ENCODE data around the gene ALOXE3.

ALOXE3 gene

GRCh38 chr17:8133941-8134340 is 15.6 kb upstream of the ALOXE3 start:
- TF ChIP-seq POLR2AphosphoS5 (IDR thresholded peaks at IDR 0.05; ENCODE audit: low read depth, low read length), result no peak
- TF ChIP-seq TAF1 (IDR thresholded peaks at IDR 0.05; ENCODE audit: borderline replicate concordance, insufficient read depth, low read length), result no peak
- no peak for TF ChIP-seq SIN3A (IDR thresholded peaks at IDR 0.05; ENCODE audit: borderline replicate concordance, insufficient read depth, low read length)
- no peak for TF ChIP-seq REST (IDR thresholded peaks at IDR 0.05; ENCODE audit: insufficient read depth in 1 of 2, low read depth in 2 of 2, low read length in 2 of 2)
- TF ChIP-seq FOXP2 (optimal IDR thresholded peaks at IDR 0.05; ENCODE audit: borderline replicate concordance, extremely low read depth, extremely low read length, insufficient read depth), result no peak

- TF ChIP-seq POLR2AphosphoS5 (IDR thresholded peaks at IDR 0.05; ENCODE audit: low read depth, low read length) (no peak), REST (IDR thresholded peaks at IDR 0.05; ENCODE audit: insufficient read depth in 1 of 2, low read depth in 2 of 2, low read length in 2 of 2) (no peak), TAF1 (IDR thresholded peaks at IDR 0.05; ENCODE audit: borderline replicate concordance, insufficient read depth, low read length) (no peak), FOXP2 (optimal IDR thresholded peaks at IDR 0.05; ENCODE audit: borderline replicate concordance, extremely low read depth, extremely low read length, insufficient read depth) (no peak), SIN3A (IDR thresholded peaks at IDR 0.05; ENCODE audit: borderline replicate concordance, insufficient read depth, low read length) (no peak)
Observed at GRCh38 chr17:8133399-8133798, 15.1 kb upstream of the ALOXE3 start.

DNA sequence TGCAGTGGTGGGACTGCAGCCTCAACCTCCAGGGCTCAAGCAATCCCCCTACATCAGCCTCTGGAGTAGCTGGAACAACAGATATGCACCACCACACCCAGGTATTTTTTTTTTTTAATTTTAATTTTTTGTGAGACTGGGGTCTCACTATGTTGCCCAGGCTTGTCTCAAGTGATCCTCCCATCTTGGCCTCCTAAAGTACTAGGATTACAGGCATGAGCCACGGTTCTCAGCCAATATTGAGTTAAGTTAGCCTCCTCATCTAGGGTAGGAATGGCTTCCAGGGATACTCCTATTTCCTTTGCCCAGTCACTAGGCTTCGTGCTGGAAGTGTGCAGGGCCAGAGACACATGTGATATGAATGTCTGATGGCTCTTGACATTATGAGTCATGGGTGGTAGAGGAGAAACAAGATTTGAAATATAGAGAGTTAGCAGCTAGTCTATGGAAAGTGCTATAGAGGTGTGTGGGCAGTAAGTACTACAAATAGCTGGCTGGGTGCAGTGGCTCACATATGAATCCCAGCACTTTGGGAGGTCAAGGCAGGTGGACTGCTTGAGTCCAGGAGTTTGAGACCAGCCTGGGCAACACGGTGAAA is 13.6 kb upstream of the ALOXE3 start:
- TF ChIP-seq POLR2AphosphoS5 (IDR thresholded peaks at IDR 0.05; ENCODE audit: low read depth, low read length) (no peak), REST (IDR thresholded peaks at IDR 0.05; ENCODE audit: insufficient read depth in 1 of 2, low read depth in 2 of 2, low read length in 2 of 2) (no peak), SIN3A (IDR thresholded peaks at IDR 0.05; ENCODE audit: borderline replicate concordance, insufficient read depth, low read length) (no peak), TAF1 (IDR thresholded peaks at IDR 0.05; ENCODE audit: borderline replicate concordance, insufficient read depth, low read length) (no peak), FOXP2 (optimal IDR thresholded peaks at IDR 0.05; ENCODE audit: borderline replicate concordance, extremely low read depth, extremely low read length, insufficient read depth) (no peak)

GRCh38 chr17:8128125-8128784 is 9.9 kb upstream of the ALOXE3 start:
- no peak for TF ChIP-seq SIN3A (IDR thresholded peaks at IDR 0.05; ENCODE audit: borderline replicate concordance, insufficient read depth, low read length)
- TF ChIP-seq TAF1 (IDR thresholded peaks at IDR 0.05; ENCODE audit: borderline replicate concordance, insufficient read depth, low read length), result no peak
- no peak for TF ChIP-seq REST (IDR thresholded peaks at IDR 0.05; ENCODE audit: insufficient read depth in 1 of 2, low read depth in 2 of 2, low read length in 2 of 2)
- TF ChIP-seq POLR2AphosphoS5 (IDR thresholded peaks at IDR 0.05; ENCODE audit: low read depth, low read length), result no peak
- no peak for TF ChIP-seq FOXP2 (optimal IDR thresholded peaks at IDR 0.05; ENCODE audit: borderline replicate concordance, extremely low read depth, extremely low read length, insufficient read depth)

Data from PFSK-1 (cell line).